C4-2B (cell line): ENCODE data around the gene STAT5A.

Experiments used
- CTCF ChIP-seq: fragments of 450-650 bp; conservative IDR thresholded peaks from 2 replicates; pipeline ENCODE4 v1.5.1; 2017; ENCODE audit warnings: mild to moderate bottlenecking
- ZFX ChIP-seq: fragments of 450-650 bp; IDR thresholded peaks from 2 replicates; pipeline ENCODE4 v1.6.1; 2017

DNA sequence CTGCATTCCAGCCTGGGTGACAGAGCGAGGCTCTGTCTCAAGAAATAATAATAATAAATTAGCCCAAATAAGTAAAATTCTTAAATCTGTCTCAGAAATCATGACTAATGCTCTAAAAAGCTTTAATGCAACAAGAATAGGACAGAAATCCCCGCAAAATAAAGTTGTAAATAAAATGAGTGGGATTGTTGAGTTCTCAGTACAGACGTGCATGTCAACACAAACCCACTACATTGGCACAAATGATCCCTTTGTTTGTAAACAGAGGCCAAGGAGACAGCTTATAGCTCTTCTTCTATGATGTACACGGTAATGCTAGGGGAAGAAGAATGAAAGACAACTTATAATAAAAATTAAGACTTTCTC, 18.1 kb upstream of the STAT5A start:
- TF ChIP-seq CTCF (no peak), ZFX (no peak)
